DMS53 treated with DMSO at 0.1 percent for 48 hours (cell line): ENCODE results near the gene ADI1.
"Not testable (repeated sequence)": the region's sequence is repeated elsewhere in the genome, so short reads cannot be mapped to it uniquely, and the experiment has no call there.

Experiments
- DNase-seq: peaks from one replicate; lab custom pipeline; 2025; ENCODE audit not compliant: unreplicated experiment; lab: John Stamatoyannopoulos, UW

Gene ADI1

GRCh38 chr2:3494984-3495666 lies 24.2 kb downstream of the ADI1 start:
- no peak for DNase-seq

- no peak for DNase-seq
Measured at GRCh38 chr2:3493615-3494007, 25.7 kb downstream of the ADI1 start.

- DNase-seq, result no peak
Measured at GRCh38 chr2:3492951-3493614, 26.2 kb downstream of the ADI1 start.

- DNase-seq, result not testable (repeated sequence)
Measured at GRCh38 chr2:3492475-3492787, 26.9 kb downstream of the ADI1 start.

GRCh38 chr2:3491716-3492474 lies 27.4 kb downstream of the ADI1 start:
- no peak for DNase-seq

- DNase-seq, result no peak
Measured at GRCh38 chr2:3491306-3491705, 28.0 kb downstream of the ADI1 start.

GRCh38 chr2:3490191-3491170 lies 28.9 kb downstream of the ADI1 start:
- DNase-seq, result no peak

GRCh38 chr2:3489764-3490115 lies 29.6 kb downstream of the ADI1 start:
- no peak for DNase-seq

GRCh38 chr2:3488855-3489763 lies 30.2 kb downstream of the ADI1 start:
- DNase-seq, result no peak

- no peak for DNase-seq
Measured at GRCh38 chr2:3488061-3488531, 31.2 kb downstream of the ADI1 start.

GRCh38 chr2:3487432-3487831 lies 31.9 kb downstream of the ADI1 start:
- no peak for DNase-seq

GRCh38 chr2:3487028-3487425 lies 32.3 kb downstream of the ADI1 start:
- no peak for DNase-seq

GRCh38 chr2:3486047-3487027 lies 33.0 kb downstream of the ADI1 start:
- DNase-seq, result no peak

GRCh38 chr2:3485166-3485565 lies 34.2 kb downstream of the ADI1 start:
- DNase-seq, result no peak

GRCh38 chr2:3483986-3484960 lies 35.1 kb downstream of the ADI1 start:
- no peak for DNase-seq

- DNase-seq, result peak; percentile 85
Measured at GRCh38 chr2:3483227-3483985, 35.9 kb downstream of the ADI1 start.

- peak; percentile 40 for DNase-seq
Measured at GRCh38 chr2:3482363-3482821, 36.9 kb downstream of the ADI1 start.
